WI38 (cell line): ENCODE results near the gene APLP1.
"Not testable (repeated sequence)": the region's sequence is repeated elsewhere in the genome, so short reads cannot be mapped to it uniquely, and the experiment has no call there.

Experiments
- H3K4me3 ChIP-seq: 2 replicates; pipeline ENCODE4 v1.5.1; 2011; ENCODE audit warnings: low read depth, mild to moderate bottlenecking, control low read depth, low read length
- TF ChIP-seq, protein P1 (sequence below): IDR thresholded peaks from 2 replicates; pipeline ENCODE4 v1.5.1; 2012; ENCODE audit warnings: low read depth, mild to moderate bottlenecking, control low read depth, low read length

Gene APLP1

DNA sequence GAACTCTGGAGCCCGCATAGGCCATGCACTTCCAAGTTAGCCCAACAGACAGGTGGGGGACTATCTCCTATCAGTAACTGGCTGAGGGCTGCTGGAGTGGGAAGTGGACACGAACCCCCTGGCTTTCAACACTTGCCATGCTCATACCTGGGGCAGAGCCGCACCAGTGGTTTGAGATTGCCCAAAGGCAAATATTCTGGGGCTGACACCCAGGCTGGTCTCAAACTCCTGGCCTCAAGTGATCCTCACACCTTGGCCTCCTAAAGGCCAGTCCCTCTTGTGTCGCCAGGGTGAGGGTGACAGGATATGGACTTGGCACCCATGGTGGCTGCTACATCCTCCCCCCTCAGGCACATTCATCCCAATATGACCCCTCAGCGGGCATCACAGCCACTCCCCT lies 18.8 kb downstream of the APLP1 start:
- H3K4me3 ChIP-seq, result no peak overlapping the region
- TF ChIP-seq, protein P1, sequence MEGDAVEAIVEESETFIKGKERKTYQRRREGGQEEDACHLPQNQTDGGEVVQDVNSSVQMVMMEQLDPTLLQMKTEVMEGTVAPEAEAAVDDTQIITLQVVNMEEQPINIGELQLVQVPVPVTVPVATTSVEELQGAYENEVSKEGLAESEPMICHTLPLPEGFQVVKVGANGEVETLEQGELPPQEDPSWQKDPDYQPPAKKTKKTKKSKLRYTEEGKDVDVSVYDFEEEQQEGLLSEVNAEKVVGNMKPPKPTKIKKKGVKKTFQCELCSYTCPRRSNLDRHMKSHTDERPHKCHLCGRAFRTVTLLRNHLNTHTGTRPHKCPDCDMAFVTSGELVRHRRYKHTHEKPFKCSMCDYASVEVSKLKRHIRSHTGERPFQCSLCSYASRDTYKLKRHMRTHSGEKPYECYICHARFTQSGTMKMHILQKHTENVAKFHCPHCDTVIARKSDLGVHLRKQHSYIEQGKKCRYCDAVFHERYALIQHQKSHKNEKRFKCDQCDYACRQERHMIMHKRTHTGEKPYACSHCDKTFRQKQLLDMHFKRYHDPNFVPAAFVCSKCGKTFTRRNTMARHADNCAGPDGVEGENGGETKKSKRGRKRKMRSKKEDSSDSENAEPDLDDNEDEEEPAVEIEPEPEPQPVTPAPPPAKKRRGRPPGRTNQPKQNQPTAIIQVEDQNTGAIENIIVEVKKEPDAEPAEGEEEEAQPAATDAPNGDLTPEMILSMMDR, result no peak

DNA sequence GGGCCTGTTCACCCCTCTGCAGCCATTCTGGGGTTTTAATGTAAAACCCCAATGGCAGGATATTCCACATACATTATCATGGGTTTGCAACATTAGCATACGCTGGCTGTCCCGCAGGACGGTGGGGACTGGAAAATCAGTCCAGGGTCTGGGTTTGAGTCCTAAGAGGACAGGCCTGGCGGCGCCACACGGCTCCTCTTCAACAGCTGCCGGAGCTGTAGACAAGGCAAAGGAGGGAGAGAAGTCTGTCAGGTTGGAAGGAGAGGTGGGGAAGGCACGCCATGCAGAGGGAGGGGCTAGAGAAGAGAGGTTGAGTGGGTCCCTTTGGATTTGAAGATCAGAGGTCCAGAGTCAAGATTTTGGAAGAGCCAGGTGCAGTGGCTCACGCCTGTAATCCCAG lies 20.0 kb downstream of the APLP1 start:
- no peak overlapping the region for H3K4me3 ChIP-seq
- TF ChIP-seq, protein P1, result no peak

DNA sequence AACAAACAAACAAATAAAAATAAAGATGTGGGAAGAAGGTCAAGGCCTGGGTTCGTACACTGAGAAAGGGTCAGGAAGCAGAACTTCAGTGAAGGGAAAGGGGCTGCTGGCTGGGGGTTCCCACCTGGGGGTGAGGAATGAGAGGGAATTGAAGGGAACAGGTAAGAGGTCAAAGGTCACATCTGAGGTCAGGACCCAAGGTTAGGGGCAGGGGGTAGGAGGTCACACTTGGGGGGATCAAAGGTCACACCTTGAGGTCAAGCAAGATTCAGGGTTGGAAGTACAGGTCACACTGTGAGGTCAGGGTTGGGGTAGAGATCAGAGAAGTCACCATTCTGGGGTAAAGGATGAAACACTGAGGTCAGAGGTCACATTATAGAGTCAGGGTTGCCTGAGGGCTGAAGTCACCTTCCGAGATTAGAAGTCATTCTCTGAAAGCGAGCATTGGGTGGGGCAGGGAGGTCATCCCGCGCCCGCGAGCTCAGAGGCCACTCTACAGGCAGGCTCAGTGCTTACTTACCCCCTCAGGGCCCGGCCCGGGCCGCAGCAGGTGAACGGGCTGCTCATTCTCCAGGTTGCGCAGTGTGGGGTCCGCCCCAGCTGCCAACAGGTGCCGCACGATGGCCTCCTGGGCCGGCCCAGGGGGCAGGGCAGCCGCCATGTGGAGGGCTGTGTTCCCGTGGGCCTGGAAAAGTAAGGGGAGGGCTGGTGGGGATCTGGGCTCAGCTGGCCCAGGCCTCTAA lies 21.2 kb downstream of the APLP1 start:
- H3K4me3 ChIP-seq, result no peak overlapping the region
- TF ChIP-seq, protein P1, result no peak

DNA sequence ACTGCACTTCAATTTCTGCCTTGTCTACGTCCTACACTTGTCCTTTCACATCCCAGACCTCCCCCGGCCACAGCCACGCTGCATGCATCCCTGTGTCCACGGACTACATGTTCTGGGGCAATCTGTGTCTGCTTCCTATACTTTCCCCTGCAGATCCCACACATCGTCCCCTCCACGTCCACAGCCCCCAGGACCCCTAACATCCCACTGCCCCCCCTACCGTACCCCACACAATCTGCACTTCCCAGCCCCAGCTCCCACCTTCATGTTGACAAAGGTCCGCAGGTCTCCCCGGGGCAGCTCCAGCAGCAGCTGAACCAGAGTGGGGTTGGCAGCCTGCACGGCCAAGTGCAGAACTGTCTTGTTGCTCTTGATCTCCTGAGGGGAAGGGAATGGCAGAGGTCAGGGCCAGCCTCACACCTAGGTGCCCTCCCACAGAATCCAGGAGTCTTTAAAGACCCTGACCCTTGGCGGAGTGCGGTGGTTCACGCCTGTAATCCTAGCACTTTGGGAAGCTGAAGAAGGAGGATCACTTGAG lies 21.8 kb downstream of the APLP1 start:
- TF ChIP-seq, protein P1, result no peak

DNA sequence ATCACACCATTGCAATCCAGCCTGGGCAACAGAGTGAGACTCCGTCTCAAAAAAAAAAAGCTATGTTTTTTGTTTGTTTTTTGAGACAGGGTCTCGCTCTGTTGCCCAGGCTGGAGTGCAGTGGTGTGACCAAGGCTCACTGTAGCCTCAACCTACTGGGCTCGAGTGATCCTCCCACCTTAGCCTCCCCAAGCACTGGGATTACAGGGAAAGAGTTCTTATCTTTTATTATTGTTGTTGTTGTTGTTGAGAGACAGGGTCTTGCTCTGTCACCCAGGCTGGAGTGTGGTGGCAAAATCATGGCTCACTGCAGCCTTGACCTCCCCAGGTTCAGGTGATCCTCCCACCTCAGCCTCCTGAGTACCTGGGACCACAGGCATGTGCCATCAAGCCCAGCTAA lies 23.4 kb downstream of the APLP1 start:
- H3K4me3 ChIP-seq, result not testable (repeated sequence)

More for the DNA sequence above, 21.8 kb downstream of the APLP1 start:
- no peak overlapping the region for H3K4me3 ChIP-seq

DNA sequence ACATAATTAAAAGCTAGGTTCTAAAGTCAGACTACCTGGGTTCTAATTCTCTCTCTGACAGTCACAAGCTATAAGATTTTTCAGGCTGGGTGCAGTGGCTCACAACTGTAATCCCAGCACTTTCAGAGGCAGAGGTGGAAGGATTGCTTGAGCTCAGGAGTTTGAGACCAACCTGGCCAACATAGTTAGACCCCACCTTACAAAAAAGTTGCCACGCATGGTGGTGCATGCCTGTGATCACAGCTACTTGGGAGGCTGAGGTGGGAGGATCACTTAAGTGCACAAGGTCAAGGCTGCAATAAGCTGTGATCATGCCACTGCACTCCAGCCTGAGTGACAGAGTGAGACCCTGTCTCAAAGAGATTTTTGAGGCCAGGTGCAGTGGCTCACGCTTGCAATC lies 26.0 kb downstream of the APLP1 start:
- TF ChIP-seq, protein P1, result no peak
- H3K4me3 ChIP-seq, result no peak overlapping the region

DNA sequence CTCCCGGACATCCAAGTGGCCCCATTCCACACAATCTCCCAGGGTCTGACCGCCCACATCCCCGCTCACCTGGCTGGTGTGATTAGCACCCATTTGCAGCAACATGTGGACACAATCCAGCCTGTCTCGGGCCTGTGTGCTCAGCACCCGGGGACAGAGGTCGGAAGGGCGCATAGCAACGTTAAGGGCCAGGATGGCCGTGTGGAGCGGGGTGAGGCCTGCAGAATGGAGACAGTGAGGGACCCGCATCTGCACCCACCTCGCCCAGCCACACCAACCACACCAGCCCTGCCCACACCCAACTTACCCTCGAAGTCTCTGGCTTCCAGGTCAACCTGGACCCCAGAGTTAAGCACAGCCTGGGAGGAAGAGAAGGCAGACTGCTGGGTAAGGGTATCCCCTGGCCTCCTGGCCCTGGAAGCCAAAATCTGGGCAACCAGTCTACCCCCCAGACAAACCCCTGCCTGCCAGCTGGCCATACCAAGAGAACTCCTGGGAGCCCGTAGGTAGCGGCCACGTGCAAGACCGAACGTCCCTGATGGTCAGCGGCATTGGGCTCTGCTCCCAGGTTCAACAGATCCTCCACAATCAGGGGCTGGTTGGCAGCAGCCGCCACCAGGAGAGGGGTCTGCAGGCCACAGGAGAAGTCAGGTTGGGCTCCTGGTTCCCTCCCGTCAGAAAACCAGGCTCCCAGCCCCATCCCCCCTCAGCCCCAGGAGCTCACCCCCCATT lies 27.7 kb downstream of the APLP1 start:
- H3K4me3 ChIP-seq, result no peak overlapping the region
- TF ChIP-seq, protein P1, result no peak
